Pulmonary artery endothelial cell (primary cell): ENCODE data around the gene IMMP2L. TPM values are rescaled to one million over a fixed set of nuclear protein-coding genes. Genes with fewer than 3 reads are reported as not detected.
"Not testable (repeated sequence)": the region's sequence is repeated elsewhere in the genome, so short reads cannot be mapped to it uniquely, and the experiment has no call there.

Experiments
- DNase-seq: peaks from one replicate; pipeline ENCODE4 v3.0.0-alpha.2; 2011; ENCODE audit warnings: low read depth, low spot score
- total RNA-seq: library from RNA; depleted of rRNA; stranded (reverse); fragments of >200 nt; gene quantifications from 2 replicates; pipeline ENCODE4 v1.2.3, GENCODE V29; 2014

Gene IMMP2L
- total RNA-seq, 1 donor from 2014 or later = 9.6 TPM

- DNase-seq = not testable (repeated sequence)
Observed at GRCh38 chr7:111465774-111466173, 96.5 kb downstream of the IMMP2L start.

- no peak for DNase-seq
Observed at GRCh38 chr7:111460695-111461094, 101.6 kb downstream of the IMMP2L start.

GRCh38 chr7:111459757-111460280 is 102.5 kb downstream of the IMMP2L start:
- no peak for DNase-seq

- no peak for DNase-seq
Observed at GRCh38 chr7:111459065-111459756, 103.1 kb downstream of the IMMP2L start.

- not testable (repeated sequence) for DNase-seq
Observed at GRCh38 chr7:111450705-111451104, 111.6 kb downstream of the IMMP2L start.

- DNase-seq = not testable (repeated sequence)
Observed at GRCh38 chr7:111447502-111447901, 114.8 kb downstream of the IMMP2L start.

- DNase-seq = no peak
Observed at GRCh38 chr7:111439977-111440376, 122.3 kb downstream of the IMMP2L start.

GRCh38 chr7:111438369-111439289 is 123.7 kb downstream of the IMMP2L start:
- DNase-seq = peak; percentile 60

GRCh38 chr7:111437736-111438135 is 124.6 kb downstream of the IMMP2L start:
- no peak for DNase-seq

- DNase-seq = no peak
Observed at GRCh38 chr7:111436608-111437007, 125.7 kb downstream of the IMMP2L start.

GRCh38 chr7:111433426-111433825 is 128.9 kb downstream of the IMMP2L start:
- DNase-seq = no peak

GRCh38 chr7:111429781-111430180 is 132.5 kb downstream of the IMMP2L start:
- no peak for DNase-seq

GRCh38 chr7:111424768-111425167 is 137.5 kb downstream of the IMMP2L start:
- peak; percentile 5 for DNase-seq

GRCh38 chr7:111414374-111414773 is 147.9 kb downstream of the IMMP2L start:
- no peak for DNase-seq

GRCh38 chr7:111413739-111414138 is 148.6 kb downstream of the IMMP2L start:
- no peak for DNase-seq

- no peak for DNase-seq
Observed at GRCh38 chr7:111410899-111411298, 151.4 kb downstream of the IMMP2L start.

- no peak for DNase-seq
Observed at GRCh38 chr7:111409714-111410422, 152.4 kb downstream of the IMMP2L start.

- DNase-seq = no peak
Observed at GRCh38 chr7:111408724-111409123, 153.6 kb downstream of the IMMP2L start.

- no peak for DNase-seq
Observed at GRCh38 chr7:111407258-111407657, 155.0 kb downstream of the IMMP2L start.

GRCh38 chr7:111405621-111406020 is 156.7 kb downstream of the IMMP2L start:
- DNase-seq = no peak

- DNase-seq = no peak
Observed at GRCh38 chr7:111401516-111401915, 160.8 kb downstream of the IMMP2L start.

- no peak for DNase-seq
Observed at GRCh38 chr7:111400088-111400487, 162.2 kb downstream of the IMMP2L start.
